WTC11 (cell line): ENCODE results near the gene CTNND1. TPM values are rescaled to one million over a fixed set of nuclear protein-coding genes. Genes with fewer than 3 reads are reported as not detected.
A peak's percentile ranks its signal among the peaks of the same experiment; 100 is the strongest.

Source experiments
- ATAC-seq: fragments of 200-7000 bp; cut with Tn5 transposase; 2 replicates; pipeline ENCODE4 v1.10.0; 2021; ENCODE audit warnings: mild to moderate bottlenecking, moderate library complexity
- CTCF ChIA-PET: fragments of 300-600 bp; sonication (Branson Sonifier 250); formaldehyde crosslinking; loops from one replicate; lab custom pipeline; 2021; ENCODE audit warnings: antibody characterized with exemption; lab: Charles Lee
- POLR2A ChIA-PET: fragments of 350-600 bp; sonication (Branson Sonifier 250); formaldehyde crosslinking; loops from one replicate; lab custom pipeline; 2021; ENCODE audit warnings: antibody characterized with exemption; lab: Charles Lee
- DNase-seq: peaks from one replicate; pipeline ENCODE4 v3.0.0; 2021; ENCODE audit warnings: low spot score
- H3K27ac Mint-ChIP-seq: 2 replicates; pipeline ENCODE4 v1.8.0; 2021; ENCODE audit warnings: mixed read lengths
- H3K27me3 Mint-ChIP-seq: 2 replicates; pipeline ENCODE4 v1.8.0; 2021; ENCODE audit warnings: low read depth, mild to moderate bottlenecking, moderate library complexity, mixed read lengths
- H3K36me3 Mint-ChIP-seq: 2 replicates; pipeline ENCODE4 v1.8.0; 2021; ENCODE audit warnings: mixed read lengths
- H3K4me1 Mint-ChIP-seq: 2 replicates; pipeline ENCODE4 v1.8.0; 2022; ENCODE audit warnings: mixed read lengths
- H3K4me3 Mint-ChIP-seq: 2 replicates; pipeline ENCODE4 v1.8.0; 2021; ENCODE audit warnings: mild to moderate bottlenecking, moderate library complexity, mixed read lengths
- H3K9me3 Mint-ChIP-seq: 2 replicates; pipeline ENCODE4 v1.8.0; 2021; ENCODE audit warnings: mixed read lengths
- ATF1 ChIP-seq: sonication (generic); formaldehyde crosslinking; IDR thresholded peaks from 2 replicates; pipeline ENCODE4 v1.8.1; 2023; ENCODE audit warnings: mild to moderate bottlenecking, moderate library complexity, missing genetic modification reagents
- CREM ChIP-seq: sonication (generic); formaldehyde crosslinking; IDR thresholded peaks from 2 replicates; pipeline ENCODE4 v1.8.1; 2022; ENCODE audit warnings: mild to moderate bottlenecking, missing genetic modification reagents, moderate library complexity
- FOXP1 ChIP-seq: sonication (generic); formaldehyde crosslinking; IDR thresholded peaks from 2 replicates; pipeline ENCODE4 v1.8.0; 2022; ENCODE audit warnings: missing genetic modification reagents, mild to moderate bottlenecking, moderate library complexity, borderline replicate concordance
- HMGXB4 ChIP-seq: sonication (generic); formaldehyde crosslinking; IDR thresholded peaks from 2 replicates; pipeline ENCODE4 v1.8.1; 2023; ENCODE audit warnings: mild to moderate bottlenecking, moderate library complexity, missing genetic modification reagents
- IRF1 ChIP-seq: sonication (generic); formaldehyde crosslinking; IDR thresholded peaks from 2 replicates; pipeline ENCODE4 v1.8.0; 2023; ENCODE audit warnings: missing genetic modification reagents
- MXD4 ChIP-seq: fragments of 250-450 bp; sonication (Bioruptor Pico); IDR thresholded peaks from 2 replicates; pipeline ENCODE4 v1.8.0; 2021; ENCODE audit warnings: mild to moderate bottlenecking, moderate library complexity, borderline replicate concordance
- MYBL2 ChIP-seq: sonication (generic); formaldehyde crosslinking; IDR thresholded peaks from 2 replicates; pipeline ENCODE4 v1.8.1; 2023; ENCODE audit warnings: mild to moderate bottlenecking, moderate library complexity, missing genetic modification reagents
- OVOL2 ChIP-seq: fragments of 250-450 bp; sonication (Bioruptor Pico); IDR thresholded peaks from 2 replicates; pipeline ENCODE4 v1.9.0; 2021; ENCODE audit warnings: mild to moderate bottlenecking, borderline replicate concordance
- RORB ChIP-seq: fragments of 250-450 bp; sonication (Bioruptor Pico); IDR thresholded peaks from 2 replicates; pipeline ENCODE4 v1.9.0; 2021; ENCODE audit warnings: mild to moderate bottlenecking
- SMAD4 ChIP-seq: sonication (generic); formaldehyde crosslinking; IDR thresholded peaks from 2 replicates; pipeline ENCODE4 v1.8.0; 2022; ENCODE audit warnings: mild to moderate bottlenecking, missing genetic modification reagents
- TCF7 ChIP-seq: sonication (generic); formaldehyde crosslinking; IDR thresholded peaks from 2 replicates; pipeline ENCODE4 v1.8.0; 2022; ENCODE audit warnings: mild to moderate bottlenecking, low read depth, missing genetic modification reagents, moderate library complexity
- ZMAT4 ChIP-seq: fragments of 250-450 bp; sonication (Bioruptor Pico); IDR thresholded peaks from 2 replicates; pipeline ENCODE4 v1.9.0; 2021; ENCODE audit warnings: mild to moderate bottlenecking
- total RNA-seq: library from RNA; stranded (reverse); gene quantifications from 3 replicates; pipeline ENCODE4 v1.2.3, GENCODE V29; 2021
- TF ChIP-seq, protein P1 (sequence below): sonication (generic); formaldehyde crosslinking; IDR thresholded peaks from 2 replicates; pipeline ENCODE4 v1.8.1; 2023; ENCODE audit warnings: mild to moderate bottlenecking, missing genetic modification reagents, moderate library complexity
- TF ChIP-seq, protein P2 (sequence below): sonication (generic); formaldehyde crosslinking; IDR thresholded peaks from 2 replicates; pipeline ENCODE4 v1.8.1; 2022; ENCODE audit warnings: missing genetic modification reagents, borderline replicate concordance
- TF ChIP-seq, protein P3 (sequence below): sonication (generic); formaldehyde crosslinking; IDR thresholded peaks from 2 replicates; pipeline ENCODE4 v1.8.1; 2023; ENCODE audit warnings: mild to moderate bottlenecking, missing genetic modification reagents, borderline replicate concordance
- TF ChIP-seq, protein P4 (sequence below): sonication (generic); formaldehyde crosslinking; IDR thresholded peaks from 2 replicates; pipeline ENCODE4 v1.8.0; 2022; ENCODE audit warnings: missing genetic modification reagents

Gene CTNND1
- total RNA-seq, 1 experiment from 2014 or later = 165 TPM

- DNase-seq = no peak
- H3K27me3 Mint-ChIP-seq = no peaks in the 10 kb centered on the region
- ATAC-seq = no peak
- H3K27ac Mint-ChIP-seq = peak overlapping the region; percentile 82
- ChIA-PET POLR2A (interaction anchor here (1.6 to 8.2 kb wide), 2 partner anchors 14 to 35 kb away, joined by 11 to 188 read pairs; no protein-coding TSS in a partner anchor), CTCF (interaction anchor here (1.0 to 8.0 kb wide), 6 partner anchors 13 to 307 kb away, joined by 3 to 110 read pairs (median 12); partner anchors contain the start of genes BTBD18 and SELENOH)
- H3K4me1 Mint-ChIP-seq = peaks cover 49% of the 10 kb centered on the region
- peaks cover 5% of the 10 kb centered on the region for H3K9me3 Mint-ChIP-seq
- TF ChIP-seq, protein P1, sequence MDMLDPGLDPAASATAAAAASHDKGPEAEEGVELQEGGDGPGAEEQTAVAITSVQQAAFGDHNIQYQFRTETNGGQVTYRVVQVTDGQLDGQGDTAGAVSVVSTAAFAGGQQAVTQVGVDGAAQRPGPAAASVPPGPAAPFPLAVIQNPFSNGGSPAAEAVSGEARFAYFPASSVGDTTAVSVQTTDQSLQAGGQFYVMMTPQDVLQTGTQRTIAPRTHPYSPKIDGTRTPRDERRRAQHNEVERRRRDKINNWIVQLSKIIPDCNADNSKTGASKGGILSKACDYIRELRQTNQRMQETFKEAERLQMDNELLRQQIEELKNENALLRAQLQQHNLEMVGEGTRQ = no peak
- TF ChIP-seq RORB (no peak), TCF7 (CRISPR knock-in tag) (no peak), HMGXB4 (CRISPR knock-in tag) (no peak), IRF1 (CRISPR knock-in tag) (no peak), OVOL2 (CRISPR knock-in tag) (no peak), FOXP1 (CRISPR knock-in tag) (no peak), MXD4 (CRISPR knock-in tag) (no peak), MYBL2 (no peak), SMAD4 (CRISPR knock-in tag) (no peak), ATF1 (CRISPR knock-in tag) (no peak), ZMAT4 (no peak), CREM (CRISPR knock-in tag) (no peak)
- TF ChIP-seq, protein P2, sequence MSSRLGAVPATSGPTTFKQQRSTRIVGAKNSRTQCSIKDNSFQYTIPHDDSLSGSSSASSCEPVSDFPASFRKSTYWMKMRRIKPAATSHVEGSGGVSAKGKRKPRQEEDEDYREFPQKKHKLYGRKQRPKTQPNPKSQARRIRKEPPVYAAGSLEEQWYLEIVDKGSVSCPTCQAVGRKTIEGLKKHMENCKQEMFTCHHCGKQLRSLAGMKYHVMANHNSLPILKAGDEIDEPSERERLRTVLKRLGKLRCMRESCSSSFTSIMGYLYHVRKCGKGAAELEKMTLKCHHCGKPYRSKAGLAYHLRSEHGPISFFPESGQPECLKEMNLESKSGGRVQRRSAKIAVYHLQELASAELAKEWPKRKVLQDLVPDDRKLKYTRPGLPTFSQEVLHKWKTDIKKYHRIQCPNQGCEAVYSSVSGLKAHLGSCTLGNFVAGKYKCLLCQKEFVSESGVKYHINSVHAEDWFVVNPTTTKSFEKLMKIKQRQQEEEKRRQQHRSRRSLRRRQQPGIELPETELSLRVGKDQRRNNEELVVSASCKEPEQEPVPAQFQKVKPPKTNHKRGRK (CRISPR knock-in tag) = no peak
- TF ChIP-seq, protein P3, sequence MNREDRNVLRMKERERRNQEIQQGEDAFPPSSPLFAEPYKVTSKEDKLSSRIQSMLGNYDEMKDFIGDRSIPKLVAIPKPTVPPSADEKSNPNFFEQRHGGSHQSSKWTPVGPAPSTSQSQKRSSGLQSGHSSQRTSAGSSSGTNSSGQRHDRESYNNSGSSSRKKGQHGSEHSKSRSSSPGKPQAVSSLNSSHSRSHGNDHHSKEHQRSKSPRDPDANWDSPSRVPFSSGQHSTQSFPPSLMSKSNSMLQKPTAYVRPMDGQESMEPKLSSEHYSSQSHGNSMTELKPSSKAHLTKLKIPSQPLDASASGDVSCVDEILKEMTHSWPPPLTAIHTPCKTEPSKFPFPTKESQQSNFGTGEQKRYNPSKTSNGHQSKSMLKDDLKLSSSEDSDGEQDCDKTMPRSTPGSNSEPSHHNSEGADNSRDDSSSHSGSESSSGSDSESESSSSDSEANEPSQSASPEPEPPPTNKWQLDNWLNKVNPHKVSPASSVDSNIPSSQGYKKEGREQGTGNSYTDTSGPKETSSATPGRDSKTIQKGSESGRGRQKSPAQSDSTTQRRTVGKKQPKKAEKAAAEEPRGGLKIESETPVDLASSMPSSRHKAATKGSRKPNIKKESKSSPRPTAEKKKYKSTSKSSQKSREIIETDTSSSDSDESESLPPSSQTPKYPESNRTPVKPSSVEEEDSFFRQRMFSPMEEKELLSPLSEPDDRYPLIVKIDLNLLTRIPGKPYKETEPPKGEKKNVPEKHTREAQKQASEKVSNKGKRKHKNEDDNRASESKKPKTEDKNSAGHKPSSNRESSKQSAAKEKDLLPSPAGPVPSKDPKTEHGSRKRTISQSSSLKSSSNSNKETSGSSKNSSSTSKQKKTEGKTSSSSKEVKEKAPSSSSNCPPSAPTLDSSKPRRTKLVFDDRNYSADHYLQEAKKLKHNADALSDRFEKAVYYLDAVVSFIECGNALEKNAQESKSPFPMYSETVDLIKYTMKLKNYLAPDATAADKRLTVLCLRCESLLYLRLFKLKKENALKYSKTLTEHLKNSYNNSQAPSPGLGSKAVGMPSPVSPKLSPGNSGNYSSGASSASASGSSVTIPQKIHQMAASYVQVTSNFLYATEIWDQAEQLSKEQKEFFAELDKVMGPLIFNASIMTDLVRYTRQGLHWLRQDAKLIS (CRISPR knock-in tag) = no peak
- TF ChIP-seq, protein P4, sequence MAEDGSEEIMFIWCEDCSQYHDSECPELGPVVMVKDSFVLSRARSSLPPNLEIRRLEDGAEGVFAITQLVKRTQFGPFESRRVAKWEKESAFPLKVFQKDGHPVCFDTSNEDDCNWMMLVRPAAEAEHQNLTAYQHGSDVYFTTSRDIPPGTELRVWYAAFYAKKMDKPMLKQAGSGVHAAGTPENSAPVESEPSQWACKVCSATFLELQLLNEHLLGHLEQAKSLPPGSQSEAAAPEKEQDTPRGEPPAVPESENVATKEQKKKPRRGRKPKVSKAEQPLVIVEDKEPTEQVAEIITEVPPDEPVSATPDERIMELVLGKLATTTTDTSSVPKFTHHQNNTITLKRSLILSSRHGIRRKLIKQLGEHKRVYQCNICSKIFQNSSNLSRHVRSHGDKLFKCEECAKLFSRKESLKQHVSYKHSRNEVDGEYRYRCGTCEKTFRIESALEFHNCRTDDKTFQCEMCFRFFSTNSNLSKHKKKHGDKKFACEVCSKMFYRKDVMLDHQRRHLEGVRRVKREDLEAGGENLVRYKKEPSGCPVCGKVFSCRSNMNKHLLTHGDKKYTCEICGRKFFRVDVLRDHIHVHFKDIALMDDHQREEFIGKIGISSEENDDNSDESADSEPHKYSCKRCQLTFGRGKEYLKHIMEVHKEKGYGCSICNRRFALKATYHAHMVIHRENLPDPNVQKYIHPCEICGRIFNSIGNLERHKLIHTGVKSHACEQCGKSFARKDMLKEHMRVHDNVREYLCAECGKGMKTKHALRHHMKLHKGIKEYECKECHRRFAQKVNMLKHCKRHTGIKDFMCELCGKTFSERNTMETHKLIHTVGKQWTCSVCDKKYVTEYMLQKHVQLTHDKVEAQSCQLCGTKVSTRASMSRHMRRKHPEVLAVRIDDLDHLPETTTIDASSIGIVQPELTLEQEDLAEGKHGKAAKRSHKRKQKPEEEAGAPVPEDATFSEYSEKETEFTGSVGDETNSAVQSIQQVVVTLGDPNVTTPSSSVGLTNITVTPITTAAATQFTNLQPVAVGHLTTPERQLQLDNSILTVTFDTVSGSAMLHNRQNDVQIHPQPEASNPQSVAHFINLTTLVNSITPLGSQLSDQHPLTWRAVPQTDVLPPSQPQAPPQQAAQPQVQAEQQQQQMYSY (CRISPR knock-in tag) = no peak
- H3K4me3 Mint-ChIP-seq = peak overlapping the region; percentile 99
- H3K36me3 Mint-ChIP-seq = peaks cover 26% of the 10 kb centered on the region
Observed at GRCh38 chr11:57764972-57765371, 3.4 kb downstream of the CTNND1 start.
